Panc1 (cell line): ENCODE data around the gene UBXN6. TPM values are rescaled to one million over a fixed set of nuclear protein-coding genes. Genes with fewer than 3 reads are reported as not detected.

ENCODE experiments used
- ATAC-seq: fragments of 200-7000 bp; cut with Tn5 transposase; 2 replicates; pipeline ENCODE4 v1.9.1; 2020; ENCODE audit warnings: mild to moderate bottlenecking, moderate library complexity
- BruUV-seq: library from RNA; stranded (reverse); fragments of 400-500 nt; replicated peaks from 2 replicates; lab custom pipeline; 2021; lab: Mats Ljungman, UMichigan
- CTCF ChIA-PET: fragments of 300-600 bp; sonication (Branson Sonifier 250); formaldehyde crosslinking; loops from one replicate; lab custom pipeline; 2022; ENCODE audit warnings: antibody characterized with exemption; lab: Charles Lee
- POLR2A ChIA-PET: fragments of 300-600 bp; sonication (Branson Sonifier 250); formaldehyde crosslinking; loops from one replicate; lab custom pipeline; 2022; ENCODE audit warnings: antibody characterized with exemption; lab: Charles Lee
- DNase-seq: peaks from one replicate; pipeline ENCODE4 v3.0.0-alpha.2; 2010; ENCODE audit warnings: low read depth, low spot score
- H3K27ac ChIP-seq: 2 replicates; pipeline ENCODE4 v1.5.1; 2011; ENCODE audit warnings: mild to moderate bottlenecking, low read length, inconsistent platforms
- H3K27me3 ChIP-seq: fragments of 200-500 bp; sonication (Bioruptor generic); 2 replicates; pipeline ENCODE4 v1.6.0; 2014; ENCODE audit warnings: low read length, inconsistent platforms; ENCODE audit not compliant: control insufficient read depth, insufficient read depth
- H3K36me3 ChIP-seq: fragments of 200-500 bp; sonication (Bioruptor generic); 2 replicates; pipeline ENCODE4 v1.5.1; 2014; ENCODE audit warnings: inconsistent platforms, mild to moderate bottlenecking, low read length, moderate library complexity; ENCODE audit not compliant: control insufficient read depth, insufficient read depth
- H3K4me1 ChIP-seq: 2 replicates; pipeline ENCODE4 v1.5.1; 2011; ENCODE audit warnings: inconsistent platforms, mild to moderate bottlenecking, low read length, moderate library complexity; ENCODE audit not compliant: control insufficient read depth, insufficient read depth
- H3K4me3 ChIP-seq, 2 experiments: 2 replicates each; pipeline ENCODE4 v1.5.1; 2011 to 2012; ENCODE audit warnings: low read depth in 2 of 2, low read length in 2 of 2, mild to moderate bottlenecking in 2 of 2, inconsistent platforms in 1 of 2, moderate library complexity in 1 of 2
- H3K9me3 ChIP-seq: fragments of 200-500 bp; sonication (Bioruptor generic); 2 replicates; pipeline ENCODE4 v1.5.1; 2014; ENCODE audit warnings: low read depth, mild to moderate bottlenecking, inconsistent platforms, low read length, moderate library complexity; ENCODE audit not compliant: control insufficient read depth, insufficient read depth
- POLR2AphosphoS5 ChIP-seq: IDR thresholded peaks from 2 replicates; pipeline ENCODE4 v1.6.1; 2012; ENCODE audit warnings: mild to moderate bottlenecking, low read depth, low read length, moderate library complexity
- SIN3A ChIP-seq: IDR thresholded peaks from 2 replicates; pipeline ENCODE4 v1.6.1; 2012; ENCODE audit warnings: low read depth, mild to moderate bottlenecking, low read length, moderate library complexity, borderline replicate concordance; ENCODE audit not compliant: insufficient read depth
- TCF7L2 ChIP-seq: IDR thresholded peaks from 2 replicates; pipeline ENCODE4 v1.6.1; 2011; ENCODE audit warnings: mild to moderate bottlenecking, low read depth, low read length, inconsistent platforms
- in situ Hi-C: cut with HindIII; loops from 2 replicates; pipeline ENCODE4 v1.10.0; 2016; ENCODE audit warnings: low sequenced_read_pairs, low pct_unique_long_range_greater_than_20kb
- intact Hi-C: fragments of 100-400 bp; cut with micrococcal nuclease; formaldehyde crosslinking; loops from one replicate; pipeline ENCODE4 v1.10.0; 2022; ENCODE audit not compliant: unreplicated experiment
- total RNA-seq: library from RNA; stranded (reverse); gene quantifications from one replicate; pipeline ENCODE4 v1.2.1, GENCODE V29; 2021; ENCODE audit not compliant: unreplicated experiment
- TF ChIP-seq, protein P1 (sequence below), 2 experiments: IDR thresholded peaks; 2 replicates each; pipeline ENCODE4 v1.6.1; 2011 to 2012; ENCODE audit warnings: low read depth in 2 of 2, control low read depth in 1 of 2, low read length in 1 of 2, mild to moderate bottlenecking in 1 of 2, moderate library complexity in 1 of 2; ENCODE audit not compliant: insufficient read depth in 1 of 2
- TF ChIP-seq, protein P2 (sequence below): fragments of 450-650 bp; IDR thresholded peaks from 2 replicates; pipeline ENCODE4 v1.5.1; 2017; ENCODE audit warnings: mild to moderate bottlenecking

Gene UBXN6
- total RNA-seq, 1 experiment from 2014 or later = 55.6 TPM

DNA sequence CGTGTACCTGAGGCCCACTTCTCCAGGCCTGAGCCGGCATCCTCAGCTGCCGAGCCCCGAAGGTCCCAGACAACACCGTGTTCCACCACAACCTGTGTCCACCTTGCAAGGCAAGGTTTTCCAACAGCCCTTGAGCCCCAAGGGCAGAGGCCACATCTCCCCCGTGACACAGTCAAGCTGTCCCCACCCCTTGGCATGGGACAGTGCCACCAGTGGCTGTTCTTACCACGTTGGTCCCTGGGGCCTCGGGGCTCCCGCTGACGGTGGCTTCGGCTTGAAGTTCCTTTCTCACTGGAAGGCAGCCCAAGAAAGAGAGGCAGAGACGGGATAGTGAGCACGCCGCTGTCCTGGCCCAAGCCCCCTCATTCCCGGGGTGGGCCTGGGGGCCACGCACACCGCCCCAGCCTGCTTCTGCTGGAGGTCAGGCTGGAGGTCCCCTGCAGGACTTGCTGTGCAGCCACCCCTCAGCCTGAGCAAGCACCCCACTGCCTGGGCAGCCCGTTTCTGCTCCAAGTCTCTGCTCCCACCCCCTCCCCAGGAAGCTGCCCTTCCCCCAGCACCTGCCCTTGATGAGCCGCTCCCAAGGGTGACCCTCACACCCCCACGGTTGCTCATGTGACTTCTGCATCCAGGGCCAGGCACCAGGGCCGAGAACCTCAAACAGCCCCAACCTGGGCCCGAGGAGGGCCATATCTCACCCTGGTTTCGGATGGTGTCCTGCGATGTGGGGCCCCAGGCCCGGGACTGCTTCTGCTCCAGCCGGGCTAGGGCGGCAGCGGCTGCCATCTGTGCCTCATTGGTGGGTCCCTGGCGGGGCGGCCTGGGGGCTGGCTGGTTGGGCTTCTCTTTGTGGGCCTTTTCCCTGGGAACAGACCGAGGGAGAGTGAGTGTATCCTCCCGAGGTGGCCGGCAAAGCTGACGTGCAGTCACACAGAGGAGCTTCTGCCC is 4.1 kb downstream of the UBXN6 start:
- BruUV-seq = no TSS peak
- CTCF ChIA-PET = no interaction called here

DNA sequence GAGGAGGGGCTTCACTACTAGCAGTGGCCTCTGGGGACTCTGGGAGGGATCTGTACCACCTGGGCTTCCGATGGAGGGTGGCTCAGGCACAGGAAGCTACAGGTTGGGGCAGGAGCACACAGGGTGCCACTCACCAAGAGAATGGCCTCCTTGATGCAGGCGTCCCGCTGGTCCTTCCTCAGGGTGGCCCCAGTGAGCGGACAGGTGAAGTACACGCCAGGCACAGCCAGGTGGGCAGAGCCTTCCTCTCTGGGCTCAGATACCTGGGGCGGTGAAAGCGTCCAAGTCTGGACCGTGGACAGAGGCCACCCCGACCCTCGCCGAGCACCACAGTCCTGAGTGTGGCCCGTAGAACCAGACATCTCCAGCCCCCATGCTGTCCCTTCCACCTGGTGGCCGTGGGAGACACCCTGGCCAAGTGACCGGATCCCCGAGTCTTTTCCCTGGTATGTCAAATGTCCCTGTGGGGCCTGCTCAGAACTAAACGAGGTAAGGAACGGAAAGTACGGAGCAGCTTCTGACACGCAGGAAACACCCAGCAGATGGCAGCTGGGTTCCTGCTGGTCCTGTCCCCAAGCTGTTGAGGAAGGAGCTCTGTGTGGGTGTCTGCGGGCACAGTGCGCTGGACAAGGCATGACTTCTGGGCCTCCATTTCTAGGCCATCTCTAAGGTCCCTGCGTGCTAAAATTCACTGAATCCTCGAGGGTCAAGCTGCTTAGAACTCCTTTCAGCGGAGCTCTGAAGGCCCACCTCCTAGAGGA is 5.2 kb downstream of the UBXN6 start:
- ChIA-PET POLR2A (no interaction called here), CTCF (no interaction called here)
- Histone ChIP-seq H3K4me3 (no peak overlapping the region), H3K9me3 (no peaks in the 10 kb centered on the region), H3K27ac (no peak overlapping the region), H3K36me3 (no peaks in the 10 kb centered on the region), H3K27me3 (no peaks in the 10 kb centered on the region), H3K4me1 (no peaks in the 10 kb centered on the region)
- ATAC-seq (no peak), DNase-seq (no peak)
- in situ Hi-C loops = no loop called here
- TF ChIP-seq SIN3A (no peak), TCF7L2 (no peak), POLR2AphosphoS5 (no peak)
- TF ChIP-seq, protein P1, sequence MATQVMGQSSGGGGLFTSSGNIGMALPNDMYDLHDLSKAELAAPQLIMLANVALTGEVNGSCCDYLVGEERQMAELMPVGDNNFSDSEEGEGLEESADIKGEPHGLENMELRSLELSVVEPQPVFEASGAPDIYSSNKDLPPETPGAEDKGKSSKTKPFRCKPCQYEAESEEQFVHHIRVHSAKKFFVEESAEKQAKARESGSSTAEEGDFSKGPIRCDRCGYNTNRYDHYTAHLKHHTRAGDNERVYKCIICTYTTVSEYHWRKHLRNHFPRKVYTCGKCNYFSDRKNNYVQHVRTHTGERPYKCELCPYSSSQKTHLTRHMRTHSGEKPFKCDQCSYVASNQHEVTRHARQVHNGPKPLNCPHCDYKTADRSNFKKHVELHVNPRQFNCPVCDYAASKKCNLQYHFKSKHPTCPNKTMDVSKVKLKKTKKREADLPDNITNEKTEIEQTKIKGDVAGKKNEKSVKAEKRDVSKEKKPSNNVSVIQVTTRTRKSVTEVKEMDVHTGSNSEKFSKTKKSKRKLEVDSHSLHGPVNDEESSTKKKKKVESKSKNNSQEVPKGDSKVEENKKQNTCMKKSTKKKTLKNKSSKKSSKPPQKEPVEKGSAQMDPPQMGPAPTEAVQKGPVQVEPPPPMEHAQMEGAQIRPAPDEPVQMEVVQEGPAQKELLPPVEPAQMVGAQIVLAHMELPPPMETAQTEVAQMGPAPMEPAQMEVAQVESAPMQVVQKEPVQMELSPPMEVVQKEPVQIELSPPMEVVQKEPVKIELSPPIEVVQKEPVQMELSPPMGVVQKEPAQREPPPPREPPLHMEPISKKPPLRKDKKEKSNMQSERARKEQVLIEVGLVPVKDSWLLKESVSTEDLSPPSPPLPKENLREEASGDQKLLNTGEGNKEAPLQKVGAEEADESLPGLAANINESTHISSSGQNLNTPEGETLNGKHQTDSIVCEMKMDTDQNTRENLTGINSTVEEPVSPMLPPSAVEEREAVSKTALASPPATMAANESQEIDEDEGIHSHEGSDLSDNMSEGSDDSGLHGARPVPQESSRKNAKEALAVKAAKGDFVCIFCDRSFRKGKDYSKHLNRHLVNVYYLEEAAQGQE (IDR thresholded peaks at IDR 0.05; ENCODE audit: insufficient read depth in 1 of 2, low read depth in 2 of 2, low read length in 1 of 2) = no peak
- TF ChIP-seq, protein P2, sequence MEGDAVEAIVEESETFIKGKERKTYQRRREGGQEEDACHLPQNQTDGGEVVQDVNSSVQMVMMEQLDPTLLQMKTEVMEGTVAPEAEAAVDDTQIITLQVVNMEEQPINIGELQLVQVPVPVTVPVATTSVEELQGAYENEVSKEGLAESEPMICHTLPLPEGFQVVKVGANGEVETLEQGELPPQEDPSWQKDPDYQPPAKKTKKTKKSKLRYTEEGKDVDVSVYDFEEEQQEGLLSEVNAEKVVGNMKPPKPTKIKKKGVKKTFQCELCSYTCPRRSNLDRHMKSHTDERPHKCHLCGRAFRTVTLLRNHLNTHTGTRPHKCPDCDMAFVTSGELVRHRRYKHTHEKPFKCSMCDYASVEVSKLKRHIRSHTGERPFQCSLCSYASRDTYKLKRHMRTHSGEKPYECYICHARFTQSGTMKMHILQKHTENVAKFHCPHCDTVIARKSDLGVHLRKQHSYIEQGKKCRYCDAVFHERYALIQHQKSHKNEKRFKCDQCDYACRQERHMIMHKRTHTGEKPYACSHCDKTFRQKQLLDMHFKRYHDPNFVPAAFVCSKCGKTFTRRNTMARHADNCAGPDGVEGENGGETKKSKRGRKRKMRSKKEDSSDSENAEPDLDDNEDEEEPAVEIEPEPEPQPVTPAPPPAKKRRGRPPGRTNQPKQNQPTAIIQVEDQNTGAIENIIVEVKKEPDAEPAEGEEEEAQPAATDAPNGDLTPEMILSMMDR = no peak
- intact Hi-C loops = no loop called here
- BruUV-seq = no TSS peak

More for the DNA sequence above, 4.1 kb downstream of the UBXN6 start:
- no peak overlapping the region for H3K4me3 ChIP-seq
- intact Hi-C loops (no loop called here), in situ Hi-C loops (no loop called here)
- DNase-seq (no peak), ATAC-seq (no peak)
- H3K36me3 ChIP-seq = no peaks in the 10 kb centered on the region
- TF ChIP-seq, protein P1 (IDR thresholded peaks at IDR 0.05; ENCODE audit: insufficient read depth in 1 of 2, low read depth in 2 of 2, low read length in 1 of 2) = no peak
- no peaks in the 10 kb centered on the region for H3K27me3 ChIP-seq
- no peaks in the 10 kb centered on the region for H3K4me1 ChIP-seq
- no peaks in the 10 kb centered on the region for H3K9me3 ChIP-seq
- POLR2A ChIA-PET = no interaction called here
- H3K27ac ChIP-seq = no peak overlapping the region
